K562 (cell line): Measurements from ENCODE around the gene DYRK2. TPM values are rescaled to one million over a fixed set of nuclear protein-coding genes. Genes with fewer than 3 reads are reported as not detected.
"Not testable (repeated sequence)": the region's sequence is repeated elsewhere in the genome, so short reads cannot be mapped to it uniquely, and the experiment has no call there.

Experiments
- ATAC-seq: fragments of 200-7000 bp; cut with Tn5 transposase; 3 replicates; pipeline ENCODE4 v1.9.1; 2020; ENCODE audit warnings: moderate library complexity
- BruUV-seq: library from RNA; stranded (reverse); fragments of 400-500 nt; replicated peaks from 2 replicates; lab custom pipeline; 2021; lab: Mats Ljungman, UMichigan
- CTCF ChIA-PET: fragments of 300-600 bp; formaldehyde crosslinking; extraction: SDS; loops from one replicate; lab custom pipeline; 2021; ENCODE audit warnings: low intra/inter-chr PET ratio; lab: Yijun Ruan, JAX
- POLR2A ChIA-PET: fragments of 300-600, 350-650 bp; sonication (Branson Sonifier 250); formaldehyde crosslinking; extraction: SDS; loops from one replicate; lab custom pipeline; 2021; ENCODE audit warnings: antibody characterized with exemption, inconsistent platforms; lab: Yijun Ruan, JAX
- DNase-seq, 4 experiments: peaks; one replicate each; pipeline versions ENCODE4 v3.0.0 to v3.0.0-alpha.2; 2011 to 2018; ENCODE audit warnings: low spot score in 3 of 4, mixed read lengths in 3 of 4; ENCODE audit errors: extremely low read depth in 1 of 4
- FAIRE-seq: peaks from 2 replicates; lab custom pipeline; 2011; peaks lifted over from hg19 to GRCh38; lab: Jason Lieb, UNC
- H2AFZ ChIP-seq: 2 replicates; pipeline ENCODE4 v1.6.0; 2011; ENCODE audit warnings: low read depth, low read length, control low read depth, inconsistent platforms
- H3K27ac ChIP-seq: fragments of 200-600 bp; 3 replicates; pipeline ENCODE4 v1.8.0; 2011; ENCODE audit warnings: low read depth, mild to moderate bottlenecking, control low read depth, inconsistent platforms, low read length, moderate library complexity, mixed read lengths; ENCODE audit errors: extremely low read depth
- H3K27me3 ChIP-seq, 2 experiments: fragments of 300-600 bp in 1 of 2; 2 replicates in 1 of 2; 3 replicates in 1 of 2; pipeline versions ENCODE4 v1.6.0 to v1.8.0; 2011; ENCODE audit warnings: inconsistent platforms in 2 of 2, low read length in 2 of 2, mild to moderate bottlenecking in 1 of 2, mixed read lengths in 1 of 2, moderate library complexity in 1 of 2; ENCODE audit not compliant: control insufficient read depth in 2 of 2, insufficient read depth in 2 of 2
- H3K36me3 ChIP-seq: fragments of 300-600 bp; 3 replicates; pipeline ENCODE4 v1.8.0; 2011; ENCODE audit warnings: mild to moderate bottlenecking, low read length, inconsistent platforms; ENCODE audit not compliant: control insufficient read depth, insufficient read depth
- H3K4me1 ChIP-seq, 2 experiments: fragments of 200-600 bp in 1 of 2; replicated peaks in 1 of 2; 2 replicates in 1 of 2; 3 replicates in 1 of 2; pipeline versions ENCODE4 v1.5.1 to v1.8.0; 2011; ENCODE audit warnings: inconsistent platforms in 2 of 2, low read length in 2 of 2, mild to moderate bottlenecking in 1 of 2, mixed read lengths in 1 of 2, moderate library complexity in 1 of 2; ENCODE audit not compliant: control insufficient read depth in 2 of 2, insufficient read depth in 2 of 2
- H3K4me2 ChIP-seq: 2 replicates; pipeline ENCODE4 v1.6.1; 2011; ENCODE audit warnings: low read length, control low read depth, inconsistent platforms, mixed read lengths; ENCODE audit not compliant: insufficient read depth
- H3K4me3 ChIP-seq: fragments of 200-600 bp; sonication (generic), shearing (Covaris generic); 2 replicates; pipeline ENCODE4 v1.5.1; 2016; ENCODE audit warnings: control low read depth, inconsistent platforms
- H3K79me2 ChIP-seq: fragments of 200-600 bp; 3 replicates; pipeline ENCODE4 v1.8.0; 2011; ENCODE audit warnings: low read length, inconsistent platforms; ENCODE audit not compliant: control insufficient read depth, insufficient read depth
- H3K9ac ChIP-seq, 2 experiments: 2 replicates each; pipeline versions ENCODE4 v1.6.0 to v1.6.1; 2011; ENCODE audit warnings: low read depth in 2 of 2, low read length in 2 of 2, control low read depth in 1 of 2, inconsistent platforms in 1 of 2, mild to moderate bottlenecking in 1 of 2, mixed read lengths in 1 of 2; ENCODE audit not compliant: insufficient read depth in 1 of 2
- H3K9me1 ChIP-seq: one replicate; pipeline ENCODE4 v1.6.0; 2011; ENCODE audit warnings: inconsistent platforms, mild to moderate bottlenecking, low read length, moderate library complexity; ENCODE audit not compliant: control insufficient read depth, insufficient read depth
- H3K9me3 ChIP-seq: replicated peaks from 2 replicates; pipeline ENCODE4 v1.5.1; 2011; ENCODE audit warnings: low read depth, low read length, inconsistent platforms; ENCODE audit not compliant: control insufficient read depth, insufficient read depth
- H4K20me1 ChIP-seq: replicated peaks from 2 replicates; pipeline ENCODE4 v1.6.1; 2011; ENCODE audit warnings: low read length, inconsistent platforms, mixed read lengths; ENCODE audit not compliant: control insufficient read depth, insufficient read depth
- BDP1 ChIP-seq: IDR thresholded peaks from 3 replicates; pipeline ENCODE4 v1.6.1; 2011; ENCODE audit not compliant: insufficient read length, insufficient read depth
- ZNF140 ChIP-seq: fragments of 250-450 bp; sonication (Bioruptor Pico); IDR thresholded peaks from 2 replicates; pipeline ENCODE4 v1.8.0; 2021; ENCODE audit warnings: moderate library complexity, mild to moderate bottlenecking, inconsistent platforms
- ZNF830 ChIP-seq: fragments of 250-450 bp; sonication (Bioruptor Pico); IDR thresholded peaks from 2 replicates; pipeline ENCODE4 v1.5.0; 2021; ENCODE audit warnings: mild to moderate bottlenecking
- WGBS: fragments of 100-300 bp; shearing (Covaris generic); methylation state at CpG from one replicate; pipeline ENCODE4 v1.1.6; 2016; ENCODE audit warnings: low coverage, mixed read lengths; ENCODE audit not compliant: insufficient coverage; ENCODE audit errors: missing lambda C conversion rate; 5-methylcytosine and 5-hydroxymethylcytosine counted together
- in situ Hi-C: fragments of 300-500 bp; cut with MboI; formaldehyde crosslinking; loops from 4 replicates; pipeline ENCODE4 v1.15.0; 2018; ENCODE audit warnings: inconsistent platforms, mixed read lengths
- intact Hi-C: fragments of 100-400 bp; cut with micrococcal nuclease; formaldehyde crosslinking; loops from 2 replicates; pipeline ENCODE4 v1.14.2; 2022
- polyA plus RNA-seq, 8 experiments: library from polyadenylated mRNA; depleted of rRNA in 4 of 8; stranded (reverse) in 5 of 8; unstranded in 3 of 8; fragments of >200 nt; fragmentation: Nextera tagmentation in 2 of 8; fragmentation: Illumina TruSeq in 1 of 8; extraction: Ambion mirVana in 2 of 8; extraction: Trizol in 1 of 8; gene quantifications; 2 replicates each; pipeline versions ENCODE4 v1.2.1 to v1.2.3, GENCODE V29; 2011 to 2014; ENCODE audit warnings: inconsistent platforms in 1 of 8, missing spikeins in 1 of 8
- total RNA-seq, 7 experiments: library from RNA; depleted of rRNA in 6 of 7; stranded (reverse); fragments of >200 nt in 6 of 7; fragmentation: Illumina TruSeq in 2 of 7; extraction: Trizol in 2 of 7; gene quantifications; 2 replicates each; pipeline versions ENCODE4 v1.2.1 to v1.2.3, GENCODE V29; 2011 to 2021; ENCODE audit warnings: low replicate concordance in 1 of 7
- TF ChIP-seq, protein P1 (sequence below): fragments of 200-800 bp; sonication (Bioruptor generic); IDR thresholded peaks from 2 replicates; pipeline ENCODE4 v1.6.1; 2017; ENCODE audit warnings: missing genetic modification characterization, missing compliant biosample characterization
- TF ChIP-seq, protein P2 (sequence below), 2 experiments: fragments of 450-650 bp in 1 of 2; IDR thresholded peaks; 2 replicates each; pipeline ENCODE4 v1.6.1; 2011 to 2017; ENCODE audit warnings: low read depth in 2 of 2, antibody characterized with exemption in 1 of 2, borderline replicate concordance in 1 of 2, low read length in 1 of 2, mild to moderate bottlenecking in 1 of 2, mixed read lengths in 1 of 2; ENCODE audit not compliant: control insufficient read depth in 1 of 2
- TF ChIP-seq, protein P3 (sequence below): fragments of 450-650 bp; IDR thresholded peaks from 2 replicates; pipeline ENCODE4 v1.6.1; 2017; ENCODE audit warnings: antibody characterized with exemption

Gene DYRK2
- total and polyA plus RNA-seq, 9 of the 15 experiments (the other 6 are each of a cell fraction or from before 2014, with no cell fraction given), result 1.7 to 15.4 (median 8.4) TPM

DNA sequence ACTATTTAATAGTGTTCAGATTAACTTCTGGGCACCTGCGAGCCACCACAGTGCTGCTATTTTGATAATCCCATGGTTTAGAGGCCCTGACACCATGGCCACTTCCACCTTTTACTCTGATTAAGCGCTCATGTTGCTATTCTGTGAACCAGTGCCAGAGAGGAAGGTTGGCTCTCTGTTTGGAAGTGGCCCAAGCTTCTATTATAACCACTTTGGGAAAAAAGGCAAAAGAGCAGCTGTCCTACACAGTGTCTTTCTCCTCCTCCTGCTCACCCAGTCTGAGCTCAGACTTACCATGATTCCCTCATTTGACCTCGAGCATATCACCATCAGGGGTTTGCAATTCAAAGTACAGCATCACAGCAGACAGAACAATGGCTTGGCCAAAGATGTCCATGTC is 23.3 kb downstream of the DYRK2 start:
- H3K27me3 ChIP-seq, result no peaks in the 10 kb centered on the region; a peak in 1 of 5 replicates
- TF ChIP-seq ZNF830 (CRISPR knock-in tag) (no peak), ZNF140 (no peak), BDP1 (no peak)
- TF ChIP-seq, protein P1, sequence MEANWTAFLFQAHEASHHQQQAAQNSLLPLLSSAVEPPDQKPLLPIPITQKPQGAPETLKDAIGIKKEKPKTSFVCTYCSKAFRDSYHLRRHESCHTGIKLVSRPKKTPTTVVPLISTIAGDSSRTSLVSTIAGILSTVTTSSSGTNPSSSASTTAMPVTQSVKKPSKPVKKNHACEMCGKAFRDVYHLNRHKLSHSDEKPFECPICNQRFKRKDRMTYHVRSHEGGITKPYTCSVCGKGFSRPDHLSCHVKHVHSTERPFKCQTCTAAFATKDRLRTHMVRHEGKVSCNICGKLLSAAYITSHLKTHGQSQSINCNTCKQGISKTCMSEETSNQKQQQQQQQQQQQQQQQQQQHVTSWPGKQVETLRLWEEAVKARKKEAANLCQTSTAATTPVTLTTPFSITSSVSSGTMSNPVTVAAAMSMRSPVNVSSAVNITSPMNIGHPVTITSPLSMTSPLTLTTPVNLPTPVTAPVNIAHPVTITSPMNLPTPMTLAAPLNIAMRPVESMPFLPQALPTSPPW (CRISPR knock-in tag), result no peak
- TF ChIP-seq, protein P2, sequence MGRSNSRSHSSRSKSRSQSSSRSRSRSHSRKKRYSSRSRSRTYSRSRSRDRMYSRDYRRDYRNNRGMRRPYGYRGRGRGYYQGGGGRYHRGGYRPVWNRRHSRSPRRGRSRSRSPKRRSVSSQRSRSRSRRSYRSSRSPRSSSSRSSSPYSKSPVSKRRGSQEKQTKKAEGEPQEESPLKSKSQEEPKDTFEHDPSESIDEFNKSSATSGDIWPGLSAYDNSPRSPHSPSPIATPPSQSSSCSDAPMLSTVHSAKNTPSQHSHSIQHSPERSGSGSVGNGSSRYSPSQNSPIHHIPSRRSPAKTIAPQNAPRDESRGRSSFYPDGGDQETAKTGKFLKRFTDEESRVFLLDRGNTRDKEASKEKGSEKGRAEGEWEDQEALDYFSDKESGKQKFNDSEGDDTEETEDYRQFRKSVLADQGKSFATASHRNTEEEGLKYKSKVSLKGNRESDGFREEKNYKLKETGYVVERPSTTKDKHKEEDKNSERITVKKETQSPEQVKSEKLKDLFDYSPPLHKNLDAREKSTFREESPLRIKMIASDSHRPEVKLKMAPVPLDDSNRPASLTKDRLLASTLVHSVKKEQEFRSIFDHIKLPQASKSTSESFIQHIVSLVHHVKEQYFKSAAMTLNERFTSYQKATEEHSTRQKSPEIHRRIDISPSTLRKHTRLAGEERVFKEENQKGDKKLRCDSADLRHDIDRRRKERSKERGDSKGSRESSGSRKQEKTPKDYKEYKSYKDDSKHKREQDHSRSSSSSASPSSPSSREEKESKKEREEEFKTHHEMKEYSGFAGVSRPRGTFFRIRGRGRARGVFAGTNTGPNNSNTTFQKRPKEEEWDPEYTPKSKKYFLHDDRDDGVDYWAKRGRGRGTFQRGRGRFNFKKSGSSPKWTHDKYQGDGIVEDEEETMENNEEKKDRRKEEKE (IDR thresholded peaks at IDR 0.05; ENCODE audit: borderline replicate concordance in 1 of 2, control insufficient read depth in 1 of 2, low read depth in 2 of 2, low read length in 1 of 2), result no peak
- TF ChIP-seq, protein P3, sequence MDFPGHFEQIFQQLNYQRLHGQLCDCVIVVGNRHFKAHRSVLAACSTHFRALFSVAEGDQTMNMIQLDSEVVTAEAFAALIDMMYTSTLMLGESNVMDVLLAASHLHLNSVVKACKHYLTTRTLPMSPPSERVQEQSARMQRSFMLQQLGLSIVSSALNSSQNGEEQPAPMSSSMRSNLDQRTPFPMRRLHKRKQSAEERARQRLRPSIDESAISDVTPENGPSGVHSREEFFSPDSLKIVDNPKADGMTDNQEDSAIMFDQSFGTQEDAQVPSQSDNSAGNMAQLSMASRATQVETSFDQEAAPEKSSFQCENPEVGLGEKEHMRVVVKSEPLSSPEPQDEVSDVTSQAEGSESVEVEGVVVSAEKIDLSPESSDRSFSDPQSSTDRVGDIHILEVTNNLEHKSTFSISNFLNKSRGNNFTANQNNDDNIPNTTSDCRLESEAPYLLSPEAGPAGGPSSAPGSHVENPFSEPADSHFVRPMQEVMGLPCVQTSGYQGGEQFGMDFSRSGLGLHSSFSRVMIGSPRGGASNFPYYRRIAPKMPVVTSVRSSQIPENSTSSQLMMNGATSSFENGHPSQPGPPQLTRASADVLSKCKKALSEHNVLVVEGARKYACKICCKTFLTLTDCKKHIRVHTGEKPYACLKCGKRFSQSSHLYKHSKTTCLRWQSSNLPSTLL, result no peak
- no peaks in the 10 kb centered on the region for H4K20me1 ChIP-seq
- no peaks in the 10 kb centered on the region for H3K79me2 ChIP-seq
- ChIA-PET POLR2A (no interaction called here), CTCF (no interaction called here)
- H3K36me3 ChIP-seq, result no peaks in the 10 kb centered on the region
- no peak overlapping the region for H3K27ac ChIP-seq
- H3K9me3 ChIP-seq, result no peaks in the 10 kb centered on the region
- no peak for DNase-seq
- no peak overlapping the region for H3K9ac ChIP-seq
- no peak overlapping the region for H3K4me3 ChIP-seq
- H3K4me2 ChIP-seq, result no peak overlapping the region
- intact Hi-C loops, result no loop called here
- in situ Hi-C loops, result no loop called here
- 0% methylated on average over 3 of the region's 3 CpGs for WGBS
- no peak overlapping the region for H2AFZ ChIP-seq
- no peak for ATAC-seq
- H3K9me1 ChIP-seq, result no peaks in the 10 kb centered on the region
- FAIRE-seq, result no peak
- no TSS peak for BruUV-seq
- no peaks in the 10 kb centered on the region for H3K4me1 ChIP-seq

DNA sequence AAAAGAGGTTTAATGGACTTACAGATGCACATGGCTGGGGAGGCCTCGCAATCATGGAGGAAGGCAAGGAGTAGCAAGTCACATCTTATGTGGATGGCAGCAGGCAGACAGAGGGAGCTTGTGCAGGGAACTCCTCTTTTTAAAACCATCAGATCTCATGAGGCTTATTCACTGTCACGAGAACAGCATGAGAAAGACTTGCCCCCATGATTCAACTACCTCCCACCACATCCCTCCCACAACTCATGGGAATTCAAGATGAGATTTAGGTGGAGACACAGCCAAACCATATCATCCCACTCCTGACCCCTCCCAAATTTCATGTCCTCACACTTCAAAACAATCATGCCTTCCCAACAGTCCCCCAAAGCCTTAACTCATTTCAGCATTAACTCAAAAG is 24.0 kb downstream of the DYRK2 start:
- FAIRE-seq, CTCF ChIA-PET, BruUV-seq: not testable (repeated sequence)

More for the DNA sequence above, 24.0 kb downstream of the DYRK2 start:
- H3K9me3 ChIP-seq, in situ Hi-C loops, H3K4me1 ChIP-seq, intact Hi-C loops, H3K9me1 ChIP-seq, ATAC-seq, H3K27ac ChIP-seq, H3K79me2 ChIP-seq, H4K20me1 ChIP-seq, H3K36me3 ChIP-seq, POLR2A ChIA-PET, H3K4me3 ChIP-seq, H3K27me3 ChIP-seq, H3K9ac ChIP-seq, DNase-seq, H2AFZ ChIP-seq, H3K4me2 ChIP-seq: not testable (repeated sequence)
- WGBS, result 8% methylated on average over 2 of the region's 2 CpGs
